Right atrium auricular region (tissue), 2 donors: ENCODE data around the gene SCAP. TPM values are rescaled to one million over a fixed set of nuclear protein-coding genes. Genes with fewer than 3 reads are reported as not detected.
"Not testable (repeated sequence)": the region's sequence is repeated elsewhere in the genome, so short reads cannot be mapped to it uniquely, and the experiment has no call there.

Experiments used
- DNase-seq: peaks from one replicate; pipeline ENCODE4 v3.0.0-alpha.2; 2019; ENCODE audit warnings: low spot score
- H3K27ac ChIP-seq, 2 donors: fragments of 200-600 bp; sonication (generic); 1 replicate in 1 of 2; 2 replicates in 1 of 2; pipeline ENCODE4 v1.5.1; 2016 to 2019
- H3K27me3 ChIP-seq, 2 donors: fragments of 200-600 bp; sonication (generic); one replicate each; pipeline versions ENCODE4 v1.5.1 to v1.6.0; 2017 to 2019
- H3K36me3 ChIP-seq: fragments of 200-600 bp; sonication (generic); one replicate; pipeline ENCODE4 v1.5.1; 2016
- H3K4me1 ChIP-seq, 2 donors: fragments of 200-600 bp; sonication (generic); one replicate each; pipeline versions ENCODE4 v1.5.1 to v1.6.0; 2017 to 2019
- H3K4me3 ChIP-seq, 2 donors: fragments of 200-600 bp; sonication (generic); 1 replicate in 1 of 2; 2 replicates in 1 of 2; pipeline ENCODE4 v1.5.1; 2017 to 2019; ENCODE audit warnings: mild to moderate bottlenecking in 1 of 2, moderate library complexity in 1 of 2
- H3K9me3 ChIP-seq, 2 donors: fragments of 200-600 bp; sonication (generic); one replicate each; pipeline ENCODE4 v1.5.1; 2019
- CTCF ChIP-seq, 2 donors: fragments of 200-600 bp; sonication (generic); IDR thresholded peaks; one replicate each; pipeline ENCODE4 v1.5.1; 2019; ENCODE audit warnings: antibody characterized with exemption in 2 of 2
- total RNA-seq, 2 donors: library from RNA; depleted of rRNA; stranded (reverse); fragments of >200 nt; gene quantifications; one replicate each; pipeline ENCODE4 v1.1.0, GENCODE V29; 2016

The SCAP gene
- total RNA-seq, 2 donors from 2014 or later: 46.5 to 57.3 TPM

GRCh38 chr3:47515864-47516319, 40.2 kb upstream of the SCAP start:
- TF ChIP-seq CTCF (IDR thresholded peaks at IDR 0.05): no peak
- Histone ChIP-seq H3K36me3 (peaks cover under 1% of the 10 kb centered on the region), H3K27me3 (no peaks in the 10 kb centered on the region), H3K9me3 (no peaks in the 10 kb centered on the region), H3K4me3 (no peak overlapping the region), H3K27ac (no peak overlapping the region), H3K4me1 (peaks cover 0 to 7% of the 10 kb centered on the region in 2 donors)
- no peak for DNase-seq

- TF ChIP-seq CTCF (IDR thresholded peaks at IDR 0.05): no peak
- no peaks in the 10 kb centered on the region for H3K27me3 ChIP-seq
- H3K36me3 ChIP-seq: peaks cover 7% of the 10 kb centered on the region
- no peak overlapping the region for H3K27ac ChIP-seq
- H3K4me3 ChIP-seq: no peak overlapping the region
- peaks cover 0 to 7% of the 10 kb centered on the region in 2 donors for H3K4me1 ChIP-seq
- no peak for DNase-seq
- no peaks in the 10 kb centered on the region for H3K9me3 ChIP-seq
Observed at GRCh38 chr3:47515100-47515499, 39.4 kb upstream of the SCAP start.

DNA sequence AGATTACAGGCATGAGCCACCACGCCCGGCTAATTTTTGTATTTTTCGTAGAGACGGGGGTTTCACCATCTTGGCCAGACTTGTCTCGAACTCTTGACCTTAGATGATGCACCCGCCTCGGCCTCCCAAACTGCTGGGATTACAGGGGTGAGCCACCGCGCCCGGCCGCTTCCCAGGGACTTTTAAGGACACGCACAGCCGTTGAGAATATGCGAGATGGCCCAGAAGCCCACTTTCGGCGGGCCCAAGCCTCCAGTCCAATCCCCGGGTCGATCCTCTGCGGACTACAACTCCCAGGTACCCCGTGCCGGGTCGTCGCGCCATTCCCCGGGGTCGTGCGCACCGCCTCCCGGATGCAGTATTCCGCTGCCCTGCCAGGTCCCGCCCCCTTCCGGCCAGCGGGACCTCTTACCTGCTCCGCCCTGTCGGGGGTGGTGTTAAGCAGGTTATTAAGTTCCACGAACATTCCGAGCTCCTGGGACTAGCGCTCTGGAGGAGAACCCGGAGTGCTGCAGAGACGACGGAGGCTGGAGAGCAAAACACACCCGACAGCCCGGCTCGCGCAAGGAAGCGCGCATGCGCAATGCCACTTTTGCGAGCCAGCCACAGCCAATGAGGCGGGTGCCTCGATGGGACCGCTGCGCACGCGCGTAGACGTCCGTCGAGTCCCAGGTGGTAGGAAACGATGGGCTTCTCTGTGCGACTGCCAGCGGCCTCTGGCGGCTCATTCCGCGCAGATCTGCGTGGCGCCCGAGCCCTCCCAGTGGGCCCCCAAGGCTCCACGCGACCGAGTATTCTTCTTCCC, 37.6 kb upstream of the SCAP start, which contains the start of gene ELP6:
ELP6 (minus strand) TSS at position 588 of the 805 bp plus-strand sequence; CDS start at position 466, 122 bp downstream.
- H3K27ac ChIP-seq: peak within 1 kb of the TSS; percentile 95 to 99
- DNase-seq: peak; percentile 96
- H3K4me1 ChIP-seq: peaks cover 0 to 7% of the 10 kb centered on the region in 2 donors
- peak within 1 kb of the TSS; percentile 72 to 78 for H3K4me3 ChIP-seq
- H3K27me3 ChIP-seq: no peaks in the 10 kb centered on the region
- peaks cover 25% of the 10 kb centered on the region for H3K36me3 ChIP-seq
- peak in 1 of 2 donors; percentile 58 for TF ChIP-seq CTCF (IDR thresholded peaks at IDR 0.05)
- H3K9me3 ChIP-seq: no peaks in the 10 kb centered on the region

DNA sequence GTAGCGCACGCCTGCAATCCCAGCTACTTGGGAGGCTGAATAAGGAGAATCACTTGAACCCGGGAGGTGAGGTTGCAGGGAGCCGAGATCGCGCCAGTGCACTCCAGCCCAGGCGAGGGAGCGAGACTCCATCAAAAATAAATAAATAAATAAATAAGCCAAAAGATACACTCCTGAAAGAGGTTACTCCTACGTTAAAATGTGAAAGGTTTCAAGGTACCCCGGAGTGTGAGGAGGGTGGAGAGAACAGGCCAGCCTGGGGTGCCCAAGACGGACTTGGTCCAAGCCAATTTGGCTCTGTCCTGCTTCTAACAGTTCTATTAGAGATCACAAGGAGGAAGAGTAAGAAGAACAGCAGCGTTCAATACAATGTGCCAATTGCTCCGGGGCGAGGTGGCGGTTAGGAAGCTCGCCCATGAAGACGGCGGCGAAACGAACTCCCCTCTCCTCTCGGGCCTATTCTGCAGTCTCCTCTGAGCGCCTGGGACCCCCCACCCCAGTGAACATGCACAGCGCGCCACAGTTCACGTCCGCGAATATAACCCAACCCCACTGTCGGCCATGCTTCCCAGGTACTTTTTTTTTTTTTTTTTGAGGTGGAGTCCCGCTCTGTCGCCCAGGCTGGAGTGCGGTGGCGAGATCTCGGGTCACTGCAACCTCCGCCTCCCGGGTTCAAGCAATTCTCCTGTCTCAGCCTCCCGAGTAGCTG, 36.8 kb upstream of the SCAP start:
- Histone ChIP-seq H3K36me3 (peaks cover 29% of the 10 kb centered on the region), H3K9me3 (no peaks in the 10 kb centered on the region), H3K4me1 (peaks cover 0 to 7% of the 10 kb centered on the region in 2 donors), H3K27me3 (no peaks in the 10 kb centered on the region), H3K4me3 (peak overlapping the region; percentile 72 to 78), H3K27ac (peak overlapping the region; percentile 95 to 99)
- no peak for DNase-seq
- TF ChIP-seq CTCF (IDR thresholded peaks at IDR 0.05): no peak

DNA sequence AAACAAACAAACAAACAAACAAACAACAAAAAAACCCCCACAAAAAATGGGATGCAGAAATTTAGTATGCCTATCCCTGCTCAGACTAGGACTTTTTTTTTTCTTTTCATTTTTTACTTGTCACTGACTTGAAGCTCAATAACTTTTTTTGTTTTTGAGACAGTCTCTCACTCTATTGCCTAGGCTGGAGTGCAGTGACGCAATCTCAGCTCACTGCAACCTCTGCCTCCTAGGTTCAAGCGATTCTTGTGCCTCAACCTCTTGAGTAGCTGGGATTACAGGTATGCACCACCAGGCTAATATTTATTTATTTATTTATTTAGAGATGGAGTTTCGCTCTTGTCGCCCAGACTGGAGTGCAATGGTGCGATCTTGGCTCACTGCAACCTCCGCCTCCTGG, 29.5 kb upstream of the SCAP start:
- H3K9me3 ChIP-seq, DNase-seq, H3K27ac ChIP-seq, H3K4me1 ChIP-seq, H3K4me3 ChIP-seq, H3K27me3 ChIP-seq: not testable (repeated sequence)
- peaks cover 52% of the 10 kb centered on the region for H3K36me3 ChIP-seq

DNA sequence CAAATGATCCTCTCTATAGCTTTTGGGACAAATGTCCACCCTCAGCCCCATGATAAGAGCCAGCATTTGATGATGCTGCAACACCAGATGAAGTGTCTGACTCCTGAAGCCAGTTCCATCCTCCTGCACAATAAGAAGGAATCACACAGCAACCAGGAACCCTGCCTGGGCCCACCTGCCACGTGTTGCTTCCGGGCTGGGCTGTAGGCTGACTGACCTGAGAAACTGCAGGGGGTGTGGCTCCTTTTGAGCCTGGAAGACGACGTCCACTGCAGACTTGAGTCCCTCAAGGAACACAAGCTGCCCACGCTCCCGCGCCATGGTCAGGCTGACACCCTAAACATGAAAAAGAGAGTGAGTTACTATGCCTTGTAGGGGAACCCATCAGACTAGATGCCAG, 28.4 kb upstream of the SCAP start:
- DNase-seq: no peak
- no peak for TF ChIP-seq CTCF (IDR thresholded peaks at IDR 0.05)
- H3K4me1 ChIP-seq: no peaks in the 10 kb centered on the region
- no peaks in the 10 kb centered on the region for H3K27me3 ChIP-seq
- no peaks in the 10 kb centered on the region for H3K9me3 ChIP-seq
- no peak overlapping the region for H3K27ac ChIP-seq
- no peak overlapping the region for H3K4me3 ChIP-seq
- H3K36me3 ChIP-seq: peaks cover 49% of the 10 kb centered on the region
